Ovary (tissue), 3 donors: ENCODE data around the gene TRAPPC3.

Source experiments
- POLR2A ChIP-seq: fragments of 450-650 bp; IDR thresholded peaks from one replicate; pipeline ENCODE4 v1.6.1; 2017; ENCODE audit warnings: antibody characterized with exemption, mild to moderate bottlenecking, moderate library complexity
- TF ChIP-seq, protein P1 (sequence below), 3 donors: fragments of 450-650 bp in 2 of 3; fragments of 200-600 bp in 1 of 3; IDR thresholded peaks; one replicate each; pipeline versions ENCODE4 v1.5.1 to v1.8.0; 2016 to 2022; ENCODE audit warnings: antibody characterized with exemption in 3 of 3, mild to moderate bottlenecking in 1 of 3
- donor health status: DM: no; HTN: no; CAD: no.

DNA sequence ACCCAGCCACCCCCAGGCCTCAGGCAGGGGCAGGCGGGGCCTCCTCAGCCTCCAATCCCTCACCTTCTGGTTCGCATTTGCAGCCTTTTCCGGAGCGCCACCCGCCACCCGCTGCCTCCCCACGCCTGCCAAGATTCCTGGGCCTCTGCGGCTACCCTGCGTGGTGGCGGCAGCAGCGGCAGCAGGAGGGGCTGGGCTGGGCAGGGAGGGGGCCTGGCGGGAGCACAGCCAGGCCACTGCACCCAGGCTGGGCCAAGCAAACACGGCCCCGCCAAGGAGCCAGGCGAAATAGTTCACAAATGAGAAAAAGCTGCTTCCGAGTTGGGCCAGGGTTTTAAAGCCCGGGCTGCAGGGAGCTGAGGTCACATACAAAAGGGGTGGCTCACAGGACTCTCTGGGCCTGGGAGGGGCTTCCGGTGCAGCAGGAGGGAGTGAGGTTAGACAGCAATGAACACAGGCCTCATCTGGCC is 34.1 kb downstream of the TRAPPC3 start:
- TF ChIP-seq, protein P1, sequence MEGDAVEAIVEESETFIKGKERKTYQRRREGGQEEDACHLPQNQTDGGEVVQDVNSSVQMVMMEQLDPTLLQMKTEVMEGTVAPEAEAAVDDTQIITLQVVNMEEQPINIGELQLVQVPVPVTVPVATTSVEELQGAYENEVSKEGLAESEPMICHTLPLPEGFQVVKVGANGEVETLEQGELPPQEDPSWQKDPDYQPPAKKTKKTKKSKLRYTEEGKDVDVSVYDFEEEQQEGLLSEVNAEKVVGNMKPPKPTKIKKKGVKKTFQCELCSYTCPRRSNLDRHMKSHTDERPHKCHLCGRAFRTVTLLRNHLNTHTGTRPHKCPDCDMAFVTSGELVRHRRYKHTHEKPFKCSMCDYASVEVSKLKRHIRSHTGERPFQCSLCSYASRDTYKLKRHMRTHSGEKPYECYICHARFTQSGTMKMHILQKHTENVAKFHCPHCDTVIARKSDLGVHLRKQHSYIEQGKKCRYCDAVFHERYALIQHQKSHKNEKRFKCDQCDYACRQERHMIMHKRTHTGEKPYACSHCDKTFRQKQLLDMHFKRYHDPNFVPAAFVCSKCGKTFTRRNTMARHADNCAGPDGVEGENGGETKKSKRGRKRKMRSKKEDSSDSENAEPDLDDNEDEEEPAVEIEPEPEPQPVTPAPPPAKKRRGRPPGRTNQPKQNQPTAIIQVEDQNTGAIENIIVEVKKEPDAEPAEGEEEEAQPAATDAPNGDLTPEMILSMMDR (IDR thresholded peaks at IDR 0.05) = no peak
- TF ChIP-seq POLR2A = no peak
